Fibroblast of peridontal ligament (primary cell): Measurements from ENCODE around the gene MYO1F.

ENCODE experiments used
- DNase-seq: peaks from one replicate; pipeline ENCODE4 v3.0.0-alpha.2; 2010; ENCODE audit errors: extremely low read depth

The MYO1F gene

DNA sequence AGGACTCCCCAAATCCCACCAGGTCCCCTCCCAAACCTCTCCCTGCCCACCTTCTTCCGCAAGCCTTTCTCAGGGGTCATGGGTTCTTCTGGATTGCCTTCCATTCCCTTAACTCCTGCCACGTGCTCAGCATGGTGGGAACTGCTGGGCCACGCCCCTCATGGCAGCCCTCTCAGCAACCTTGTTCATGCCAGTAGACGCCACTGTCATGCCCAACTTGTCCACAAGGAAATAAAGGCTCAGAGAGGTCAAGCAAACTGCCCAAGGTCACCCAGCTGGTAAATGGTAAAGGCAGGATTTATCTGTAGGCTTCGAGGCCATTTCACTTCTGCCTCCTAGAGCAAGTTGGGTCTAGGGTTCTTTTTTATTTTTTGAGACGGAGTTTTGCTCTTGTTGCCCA lies 85.7 kb downstream of the MYO1F start:
- no peak for DNase-seq

DNA sequence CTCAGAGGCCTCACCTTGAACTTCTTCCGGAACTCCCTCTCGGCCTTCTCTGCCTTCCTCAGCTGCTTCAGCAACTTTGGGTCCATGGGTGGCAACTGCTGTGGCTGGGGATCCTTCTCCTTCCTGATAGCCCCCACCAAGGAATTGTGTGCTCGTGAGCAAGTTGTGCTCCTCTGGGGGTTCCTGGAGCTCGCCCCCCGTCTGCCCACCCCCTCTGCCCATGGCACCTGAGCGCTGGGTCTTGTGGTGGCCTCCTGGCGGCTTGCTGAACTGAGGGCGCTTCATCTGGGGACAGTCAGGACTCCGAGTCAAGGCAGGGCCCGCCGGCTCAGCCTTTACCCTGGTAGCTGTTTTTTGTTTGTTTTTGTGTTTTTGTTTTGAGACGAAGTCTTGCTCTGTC lies 86.4 kb downstream of the MYO1F start:
- DNase-seq, result no peak

DNA sequence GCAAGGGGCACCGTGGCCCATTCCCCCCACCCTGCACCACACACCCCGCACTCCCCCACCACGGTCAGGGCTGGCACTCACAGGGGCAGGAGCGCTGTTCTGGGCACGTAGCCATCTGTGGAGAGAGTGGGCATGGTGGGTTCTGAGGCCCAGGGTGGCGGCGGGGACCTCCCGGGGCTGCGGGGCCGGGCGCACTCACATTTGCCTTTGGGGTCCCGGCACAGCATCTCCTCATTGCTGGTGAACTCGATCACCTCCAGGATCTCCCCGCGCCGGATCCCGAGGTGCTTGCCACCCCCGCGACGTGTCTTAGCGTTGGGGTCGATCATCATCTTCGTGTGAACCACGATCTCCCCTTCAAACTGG lies 86.9 kb downstream of the MYO1F start:
- DNase-seq, result no peak

DNA sequence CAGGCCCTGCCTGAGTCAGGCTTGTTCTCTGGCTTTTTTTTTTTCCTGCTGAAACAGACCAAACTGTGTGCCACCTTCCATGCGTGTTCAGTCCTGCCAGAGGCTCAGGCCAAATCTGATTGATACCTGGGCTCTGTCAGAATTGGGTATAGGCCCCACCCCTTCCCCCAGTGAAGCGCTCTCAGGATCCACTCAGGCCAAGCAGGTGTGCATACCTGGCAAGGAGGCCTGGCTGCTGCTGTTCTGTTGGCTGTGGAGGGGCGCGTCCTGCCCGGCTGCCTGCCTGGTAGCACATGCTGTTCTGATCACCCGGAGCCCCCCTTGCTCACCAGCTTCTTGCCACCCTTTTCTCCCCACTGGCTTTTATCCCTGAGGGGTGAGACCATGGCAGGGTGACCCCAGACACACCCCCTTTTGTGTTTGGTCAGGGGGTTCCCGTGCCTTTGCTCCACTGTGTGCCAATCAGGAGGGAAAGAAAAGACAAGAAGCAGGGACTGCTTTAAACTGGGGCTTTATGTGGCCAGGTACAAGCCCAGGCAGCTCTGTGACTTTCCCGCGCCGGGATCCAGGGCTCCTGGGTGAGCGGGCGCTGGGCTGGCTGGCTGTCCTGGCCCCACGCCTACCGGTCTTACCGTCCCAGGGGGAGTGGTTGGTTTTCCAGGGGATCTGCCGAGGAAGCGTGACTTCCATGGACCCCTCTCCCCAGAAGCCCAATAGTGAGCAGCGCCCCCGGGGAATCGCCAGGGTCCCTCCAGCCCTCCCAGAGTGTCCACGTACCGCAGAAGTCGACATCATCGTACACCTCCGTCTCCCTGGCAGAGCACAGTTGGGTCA lies 87.5 kb downstream of the MYO1F start:
- no peak for DNase-seq

DNA sequence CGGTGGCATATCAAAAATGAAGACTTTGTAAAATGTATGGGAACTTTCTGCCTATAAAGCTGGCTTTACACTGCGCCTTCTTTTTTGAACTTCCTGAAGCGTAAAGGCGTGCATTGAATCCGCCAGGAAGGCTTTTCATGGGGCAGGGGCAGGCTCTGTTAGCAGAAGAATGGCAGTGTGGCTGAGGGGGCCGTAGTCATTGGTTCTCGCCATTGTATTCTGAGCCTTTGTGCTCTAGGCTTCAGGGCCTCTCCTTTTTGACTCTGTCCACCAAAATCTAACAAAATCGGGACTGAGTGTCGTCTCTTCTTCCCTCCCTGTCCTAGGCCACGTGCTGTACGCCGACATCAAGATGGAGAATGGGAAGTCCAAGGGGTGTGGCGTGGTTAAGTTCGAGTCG lies 88.9 kb downstream of the MYO1F start:
- no peak for DNase-seq

DNA sequence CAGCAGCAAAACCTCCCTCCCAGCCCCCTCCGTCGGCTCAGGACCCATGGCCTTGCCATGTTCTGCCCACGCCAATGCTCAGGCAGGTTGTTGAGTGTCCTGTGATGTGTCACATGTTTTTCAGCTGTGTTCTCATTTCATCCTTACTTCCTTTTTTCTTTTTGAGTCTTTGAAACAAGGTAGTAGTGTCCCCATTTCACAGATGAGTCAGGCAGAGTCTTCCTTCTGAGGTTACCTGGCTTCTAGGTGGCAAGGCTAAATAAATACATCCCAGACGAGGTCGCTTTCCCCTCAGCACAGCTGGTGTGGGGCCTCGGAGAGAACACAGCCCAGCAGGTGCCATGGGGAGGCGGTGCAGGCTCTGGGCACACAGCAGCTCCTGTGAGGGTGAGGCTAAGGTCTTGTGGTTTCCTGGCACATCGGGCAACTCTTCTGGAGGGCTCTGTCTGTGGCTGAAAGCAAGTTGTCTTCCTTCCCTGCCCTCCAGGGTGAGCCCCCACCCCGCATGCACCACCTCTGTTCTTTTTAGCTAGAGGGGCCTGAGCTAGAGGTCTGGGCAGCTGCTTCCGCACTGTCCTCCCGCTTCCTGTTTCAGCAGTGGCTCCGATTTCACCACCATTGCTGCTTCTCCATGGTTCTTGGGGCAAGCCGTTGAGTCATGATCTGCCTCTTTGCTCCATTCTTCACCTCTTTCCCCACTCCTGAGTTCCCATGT lies 89.9 kb downstream of the MYO1F start:
- DNase-seq, result no peak

DNA sequence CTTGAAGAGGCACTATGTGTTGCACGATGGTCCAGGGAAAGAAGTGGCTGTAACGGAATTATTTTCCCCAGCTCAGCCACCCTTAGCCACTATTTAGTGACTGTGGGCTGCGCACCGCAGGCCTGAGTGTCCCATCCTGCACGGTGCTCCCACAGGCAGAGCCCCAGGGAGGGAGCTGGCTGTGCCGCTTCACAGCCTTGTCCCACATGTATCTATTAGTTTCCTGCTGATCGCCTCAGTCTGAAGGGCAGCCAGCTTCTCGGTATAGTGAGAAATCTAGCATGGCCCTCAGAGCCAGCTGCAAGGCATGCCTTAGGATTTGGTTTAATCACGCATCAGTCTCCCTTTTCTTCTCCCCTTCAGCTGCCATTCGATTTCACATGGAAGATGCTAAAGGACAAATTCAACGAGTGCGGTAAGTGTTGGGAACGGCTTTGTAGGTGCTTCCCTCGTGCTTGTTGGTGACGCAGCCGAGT lies 90.5 kb downstream of the MYO1F start:
- DNase-seq, result no peak

DNA sequence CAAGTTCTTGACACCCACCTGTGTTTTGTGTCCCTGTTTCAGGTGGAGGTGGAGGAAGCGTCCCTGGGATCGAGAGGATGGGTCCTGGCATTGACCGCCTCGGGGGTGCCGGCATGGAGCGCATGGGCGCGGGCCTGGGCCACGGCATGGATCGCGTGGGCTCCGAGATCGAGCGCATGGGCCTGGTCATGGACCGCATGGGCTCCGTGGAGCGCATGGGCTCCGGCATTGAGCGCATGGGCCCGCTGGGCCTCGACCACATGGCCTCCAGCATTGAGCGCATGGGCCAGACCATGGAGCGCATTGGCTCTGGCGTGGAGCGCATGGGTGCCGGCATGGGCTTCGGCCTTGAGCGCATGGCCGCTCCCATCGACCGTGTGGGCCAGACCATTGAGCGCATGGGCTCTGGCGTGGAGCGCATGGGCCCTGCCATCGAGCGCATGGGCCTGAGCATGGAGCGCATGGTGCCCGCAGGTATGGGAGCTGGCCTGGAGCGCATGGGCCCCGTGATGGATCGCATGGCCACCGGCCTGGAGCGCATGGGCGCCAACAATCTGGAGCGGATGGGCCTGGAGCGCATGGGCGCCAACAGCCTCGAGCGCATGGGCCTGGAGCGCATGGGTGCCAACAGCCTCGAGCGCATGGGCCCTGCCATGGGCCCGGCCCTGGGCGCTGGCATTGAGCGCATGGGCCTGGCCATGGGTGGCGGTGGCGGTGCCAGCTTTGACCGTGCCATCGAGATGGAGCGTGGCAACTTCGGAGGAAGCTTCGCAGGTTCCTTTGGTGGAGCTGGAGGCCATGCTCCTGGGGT lies 91.5 kb downstream of the MYO1F start:
- no peak for DNase-seq

DNA sequence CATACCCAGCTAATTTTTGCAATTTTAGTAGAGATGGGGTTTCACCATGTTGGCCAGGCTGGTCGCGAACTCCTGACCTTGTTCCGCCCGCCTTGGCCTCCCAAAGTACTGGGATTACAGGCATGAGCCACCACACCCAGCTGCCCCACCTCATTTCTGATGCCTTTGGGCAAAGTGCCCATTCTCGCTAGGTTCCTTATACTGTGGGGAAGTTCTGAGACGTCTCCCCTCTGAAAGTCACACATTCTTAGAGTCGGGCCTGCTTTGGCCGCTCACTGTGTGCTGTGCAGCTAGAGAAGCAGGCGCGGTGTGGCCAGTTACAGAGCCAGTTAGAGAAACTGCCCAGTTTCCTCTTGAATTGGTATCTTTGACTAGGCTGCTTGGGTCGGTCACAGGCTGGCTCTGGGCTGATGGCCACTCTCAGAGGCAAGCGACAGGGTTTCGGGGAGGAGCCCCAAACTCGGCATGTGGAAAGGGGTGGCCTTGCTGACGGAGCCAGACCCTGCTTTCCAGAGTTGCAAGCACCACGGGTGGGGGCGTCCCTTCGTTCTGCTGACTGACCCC lies 92.8 kb downstream of the MYO1F start:
- DNase-seq, result no peak

DNA sequence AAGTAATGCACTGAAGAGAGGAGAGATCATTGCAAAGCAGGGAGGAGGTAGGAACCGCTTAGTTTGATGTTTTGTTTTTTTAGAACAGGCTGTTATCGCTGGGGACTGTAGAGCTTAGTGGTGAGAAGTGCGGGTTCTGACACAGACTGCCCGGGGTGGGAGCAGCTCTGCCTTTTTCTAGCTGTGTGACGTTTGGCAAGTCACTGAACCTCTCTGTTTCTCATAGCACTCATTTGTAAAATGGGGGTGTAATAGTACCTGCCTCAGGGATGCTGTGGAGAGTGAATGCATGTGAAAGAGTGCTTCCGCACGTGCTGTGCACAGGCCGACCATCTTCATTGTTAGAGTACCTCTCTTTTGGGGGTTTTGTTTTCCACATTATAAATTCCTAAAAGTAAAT lies 94.1 kb downstream of the MYO1F start:
- DNase-seq, result no peak

DNA sequence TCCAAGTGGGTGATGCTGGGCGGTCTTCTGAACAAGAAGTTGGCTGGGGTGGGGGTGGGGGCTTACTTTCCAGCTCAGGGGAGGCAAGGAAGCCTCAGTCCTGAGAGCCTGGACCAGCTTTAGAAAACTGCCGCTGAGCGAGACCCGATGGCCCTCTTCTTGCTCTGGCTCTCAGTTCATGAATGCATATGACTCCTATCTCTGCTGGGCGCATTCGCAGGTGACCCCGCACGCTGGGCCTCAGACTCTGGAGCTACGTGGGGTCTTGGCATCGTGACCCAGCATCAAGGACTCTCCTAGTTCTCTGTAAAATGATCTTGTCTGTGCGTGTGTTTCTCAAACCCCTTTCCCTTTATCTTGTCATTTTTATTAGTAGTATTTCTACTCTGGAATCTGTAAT lies 94.5 kb downstream of the MYO1F start:
- DNase-seq, result no peak

DNA sequence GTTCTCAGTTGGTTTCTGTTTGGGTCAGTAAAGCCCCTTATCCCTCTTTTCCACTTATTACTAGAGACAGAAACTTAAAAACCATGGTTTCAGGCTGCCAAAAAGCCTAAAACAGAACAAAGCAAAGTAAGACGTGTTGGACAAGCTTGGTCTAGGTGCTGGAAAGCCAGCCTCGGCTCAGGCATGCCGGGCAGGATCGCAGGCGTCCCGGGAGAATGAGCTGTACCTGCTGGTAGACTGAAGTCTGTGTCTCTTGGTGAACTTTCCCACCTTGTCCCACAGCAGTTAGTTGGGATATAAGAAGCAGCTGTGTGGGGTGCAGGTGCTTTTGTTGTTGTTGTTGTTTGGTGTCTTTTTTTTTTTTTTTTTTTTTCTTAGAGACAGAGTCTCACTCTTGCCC lies 95.6 kb downstream of the MYO1F start:
- no peak for DNase-seq

DNA sequence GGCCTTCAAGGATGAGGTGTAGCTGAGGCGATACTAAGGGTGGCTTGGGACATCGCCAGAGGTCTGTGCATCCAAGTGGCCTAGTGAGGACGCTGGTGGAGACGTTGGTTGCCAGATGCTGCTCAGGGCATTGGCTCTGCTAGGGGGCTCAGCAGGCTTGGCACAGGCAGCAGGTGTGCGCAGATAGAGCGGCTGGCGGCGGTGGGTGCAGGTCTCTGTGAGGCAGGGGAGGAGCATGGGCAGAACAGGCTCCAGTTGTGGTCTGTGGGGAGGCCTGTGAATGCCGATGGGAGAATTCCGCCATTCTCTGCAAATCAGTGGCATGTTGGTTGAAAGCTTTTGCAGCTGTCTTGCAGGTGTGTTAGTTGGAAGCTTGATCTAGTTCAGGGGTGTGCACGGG lies 96.0 kb downstream of the MYO1F start:
- DNase-seq, result no peak

DNA sequence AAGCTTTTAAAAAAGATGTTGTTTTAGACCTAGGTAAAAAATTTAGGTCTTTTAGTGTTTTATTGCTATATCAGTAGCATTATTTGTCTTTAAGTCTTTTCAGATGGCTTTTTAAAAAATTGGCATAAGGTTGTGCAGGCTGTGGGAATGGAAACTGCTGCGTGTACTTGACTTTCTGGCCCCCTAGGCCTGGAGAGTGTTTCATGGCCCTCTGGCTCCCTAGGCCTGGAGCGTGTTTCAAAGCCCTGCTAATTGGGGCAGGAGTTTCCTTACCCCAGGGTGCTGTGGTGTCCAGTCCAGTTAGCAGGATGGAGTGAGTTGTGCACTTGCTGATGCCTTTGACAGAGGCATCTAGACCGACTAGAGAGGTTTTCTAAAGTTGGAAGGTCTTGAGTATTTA lies 98.6 kb downstream of the MYO1F start:
- DNase-seq, result no peak

DNA sequence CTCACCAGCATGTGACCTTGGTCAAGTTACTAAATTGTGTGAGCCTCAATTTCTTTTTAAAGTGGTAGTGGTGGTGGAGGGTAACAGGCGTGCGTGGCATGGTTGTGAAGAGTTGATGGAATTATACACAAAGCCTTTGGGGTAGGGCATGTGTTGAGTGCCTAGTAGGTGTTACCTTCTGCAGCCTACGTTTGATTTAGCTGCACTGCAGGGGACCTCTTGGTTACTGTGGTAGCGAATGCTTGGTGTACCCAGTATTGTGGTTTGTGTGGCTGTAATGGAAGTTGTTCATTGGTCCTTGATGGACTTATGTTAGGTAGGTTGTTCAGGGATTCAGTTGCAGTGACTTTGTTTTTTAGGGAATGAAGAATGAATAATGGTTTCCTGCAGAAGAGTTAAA lies 99.4 kb downstream of the MYO1F start:
- no peak for DNase-seq

DNA sequence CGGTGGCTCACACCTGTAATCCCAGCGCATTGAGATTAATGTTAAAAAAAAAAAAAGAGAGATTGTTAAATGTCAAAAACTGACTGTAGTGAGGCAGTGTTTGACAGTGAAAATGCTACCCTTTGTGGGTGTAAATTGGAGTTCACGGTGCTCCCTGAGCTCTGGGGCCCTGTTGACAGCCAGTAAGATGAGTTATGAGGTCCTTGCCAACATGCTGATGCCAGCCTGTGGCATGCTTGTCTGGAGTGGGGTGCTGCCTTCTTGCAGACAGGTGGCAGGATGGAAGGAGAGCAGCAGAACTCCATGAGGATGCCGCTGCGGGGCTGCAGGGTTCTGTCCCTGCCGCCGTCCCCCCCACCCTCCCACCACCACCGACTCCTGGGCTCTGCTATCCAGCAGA lies 100.7 kb downstream of the MYO1F start:
- no peak for DNase-seq

DNA sequence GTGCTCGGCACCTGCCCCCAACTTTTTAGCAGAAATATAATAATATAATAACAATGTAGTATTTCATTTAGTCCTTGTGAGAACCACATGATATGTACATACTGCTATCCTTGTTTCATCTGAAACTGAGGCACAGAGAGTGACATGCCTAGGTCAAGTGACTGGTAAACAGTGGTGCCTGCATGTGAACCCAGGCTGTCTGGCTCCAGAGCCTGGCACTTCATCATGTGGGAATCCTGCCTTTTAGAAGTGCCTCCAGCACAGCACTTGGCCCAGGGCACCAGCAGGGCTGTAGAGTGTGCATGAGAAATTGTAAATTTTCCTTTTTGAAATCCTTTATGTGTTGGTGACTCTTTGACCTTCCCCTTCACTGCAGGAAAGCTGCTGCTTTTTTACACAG lies 102.2 kb downstream of the MYO1F start:
- DNase-seq, result no peak

DNA sequence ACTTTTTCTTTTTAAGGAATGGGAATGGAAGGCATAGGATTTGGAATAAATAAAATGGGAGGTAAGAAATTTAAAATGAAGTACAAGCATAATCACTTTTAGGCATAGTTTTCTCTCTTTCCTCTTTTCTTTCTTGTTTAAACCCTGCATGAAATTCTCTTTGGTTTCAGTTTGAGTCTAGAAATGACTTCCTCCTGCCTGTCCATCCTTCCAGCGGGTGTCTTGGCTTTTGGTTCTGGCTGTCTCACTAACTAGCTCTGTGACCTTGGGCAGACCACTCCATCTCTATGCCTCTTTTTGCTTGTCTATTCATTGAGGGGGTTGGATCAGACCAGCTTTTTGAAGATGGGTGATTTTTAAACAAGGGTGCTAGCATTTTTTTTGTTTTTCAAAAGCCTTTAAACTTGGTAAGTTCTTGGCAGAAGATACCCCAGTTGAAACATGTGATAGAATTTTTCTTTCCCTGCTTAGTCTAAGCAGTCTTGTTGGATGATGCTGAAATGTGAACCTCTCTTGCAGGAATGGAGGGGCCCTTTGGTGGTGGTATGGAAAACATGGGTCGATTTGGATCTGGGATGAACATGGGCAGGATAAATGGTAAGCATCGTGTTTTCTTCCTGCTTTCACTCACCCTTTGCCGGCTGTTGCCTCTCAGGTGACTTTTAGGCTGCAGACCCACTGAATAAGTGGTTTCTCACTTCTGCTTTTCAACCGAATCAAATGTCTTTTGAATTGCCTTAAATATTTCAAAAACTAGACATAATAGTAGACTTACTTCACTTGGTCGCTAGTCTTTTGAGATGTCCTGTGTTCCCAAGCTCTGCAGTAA lies 103.4 kb downstream of the MYO1F start:
- no peak for DNase-seq
